Epithelial cell of proximal tubule (primary cell): Measurements from ENCODE around the gene WIF1. TPM values are rescaled to one million over a fixed set of nuclear protein-coding genes. Genes with fewer than 3 reads are reported as not detected.

Experiments
- DNase-seq: peaks from one replicate; pipeline ENCODE4 v3.0.0-alpha.2; 2011; ENCODE audit warnings: low read depth
- H3K4me3 ChIP-seq: 2 replicates; pipeline ENCODE4 v1.5.1; 2011; ENCODE audit warnings: low read depth, mild to moderate bottlenecking, low read length
- total RNA-seq: library from RNA; depleted of rRNA; stranded (reverse); fragments of >200 nt; gene quantifications from 2 replicates; pipeline ENCODE4 v1.2.3, GENCODE V29; 2015
- TF ChIP-seq, protein P1 (sequence below): conservative IDR thresholded peaks from 2 replicates; pipeline ENCODE4 v1.5.1; 2012; ENCODE audit warnings: low read depth, mild to moderate bottlenecking, low read length

The WIF1 gene
- total RNA-seq, 1 donor from 2014 or later = not detected

GRCh38 chr12:65004270-65004669 lies 116.8 kb downstream of the WIF1 start:
- H3K4me3 ChIP-seq = no peak overlapping the region
- TF ChIP-seq, protein P1, sequence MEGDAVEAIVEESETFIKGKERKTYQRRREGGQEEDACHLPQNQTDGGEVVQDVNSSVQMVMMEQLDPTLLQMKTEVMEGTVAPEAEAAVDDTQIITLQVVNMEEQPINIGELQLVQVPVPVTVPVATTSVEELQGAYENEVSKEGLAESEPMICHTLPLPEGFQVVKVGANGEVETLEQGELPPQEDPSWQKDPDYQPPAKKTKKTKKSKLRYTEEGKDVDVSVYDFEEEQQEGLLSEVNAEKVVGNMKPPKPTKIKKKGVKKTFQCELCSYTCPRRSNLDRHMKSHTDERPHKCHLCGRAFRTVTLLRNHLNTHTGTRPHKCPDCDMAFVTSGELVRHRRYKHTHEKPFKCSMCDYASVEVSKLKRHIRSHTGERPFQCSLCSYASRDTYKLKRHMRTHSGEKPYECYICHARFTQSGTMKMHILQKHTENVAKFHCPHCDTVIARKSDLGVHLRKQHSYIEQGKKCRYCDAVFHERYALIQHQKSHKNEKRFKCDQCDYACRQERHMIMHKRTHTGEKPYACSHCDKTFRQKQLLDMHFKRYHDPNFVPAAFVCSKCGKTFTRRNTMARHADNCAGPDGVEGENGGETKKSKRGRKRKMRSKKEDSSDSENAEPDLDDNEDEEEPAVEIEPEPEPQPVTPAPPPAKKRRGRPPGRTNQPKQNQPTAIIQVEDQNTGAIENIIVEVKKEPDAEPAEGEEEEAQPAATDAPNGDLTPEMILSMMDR = no peak
- DNase-seq = no peak

Other genes with a start within 250 kb of the WIF1 start
- gene LEMD3, start 48.3 kb upstream of the WIF1 start, total RNA-seq = 18.7 and 23.0 TPM in 2 replicates
- gene MSRB3, start 157.4 kb upstream of the WIF1 start, total RNA-seq = 4.0 and 11.4 TPM in 2 replicates